Activated T-cell treated with anti-CD3 and anti-CD28 coated beads, Interleukin-2, amount 50 U/mL, for 72 hours (primary cell): ENCODE results near the gene METTL18. TPM values are rescaled to one million over a fixed set of nuclear protein-coding genes. Genes with fewer than 3 reads are reported as not detected.
"Not testable (repeated sequence)": the region's sequence is repeated elsewhere in the genome, so short reads cannot be mapped to it uniquely, and the experiment has no call there.

Source experiments
- ATAC-seq, 2 donors: fragments of 150-1000 bp; cut with Tn5 transposase; replicated peaks in 1 of 2; 2 replicates each; pipeline ENCODE4 v1.10.0; 2021; ENCODE audit warnings: moderate library complexity in 2 of 2, mild to moderate bottlenecking in 1 of 2
- DNase-seq, 2 donors: peaks; one replicate each; pipeline ENCODE4 v3.0.0; 2021 to 2022; ENCODE audit warnings: mixed read lengths in 1 of 2
- H3K27ac Mint-ChIP-seq: one replicate; pipeline ENCODE4 v1.8.0; 2022; ENCODE audit warnings: mild to moderate bottlenecking, moderate library complexity, mixed read lengths
- H3K27me3 Mint-ChIP-seq: one replicate; pipeline ENCODE4 v1.8.0; 2022; ENCODE audit warnings: low read depth, mixed read lengths
- H3K36me3 Mint-ChIP-seq, 2 donors: one replicate each; pipeline ENCODE4 v1.8.0; 2022; ENCODE audit warnings: mixed read lengths in 2 of 2, mild to moderate bottlenecking in 1 of 2; ENCODE audit not compliant: insufficient read depth in 2 of 2
- H3K4me1 Mint-ChIP-seq: one replicate; pipeline ENCODE4 v1.8.0; 2022; ENCODE audit warnings: low read depth, mixed read lengths
- H3K4me3 Mint-ChIP-seq, 2 donors: one replicate each; pipeline ENCODE4 v1.8.0; 2022; ENCODE audit warnings: mild to moderate bottlenecking in 2 of 2, mixed read lengths in 2 of 2, moderate library complexity in 2 of 2
- H3K9me3 Mint-ChIP-seq, 2 donors: one replicate each; pipeline ENCODE4 v1.8.0; 2022; ENCODE audit warnings: mixed read lengths in 2 of 2
- total RNA-seq, 2 donors: library from RNA; stranded (reverse); gene quantifications; one replicate each; pipeline ENCODE4 v1.2.3, GENCODE V29; 2022

METTL18 gene
- 10 to 100 TPM; 11.7 to 12.1 TPM for total RNA-seq

GRCh38 chr1:169794530-169795416 is at the start of gene METTL18:
Gene METTL18 (minus strand): TSS chr1:169794907. CDS start chr1:169793695, 1,212 bp downstream.
- H3K27me3 Mint-ChIP-seq, result no peaks in the 10 kb centered on the region
- H3K27ac Mint-ChIP-seq, result peak within 1 kb of the TSS; percentile 94
- peaks cover 70% of the 10 kb centered on the region for H3K4me1 Mint-ChIP-seq
- peak within 1 kb of the TSS; percentile 97 to 99 for H3K4me3 Mint-ChIP-seq
- DNase-seq (peak; percentile 91 to 93), ATAC-seq (peak; percentile 99)
- no peaks in the 10 kb centered on the region for H3K9me3 Mint-ChIP-seq
- H3K36me3 Mint-ChIP-seq, result peaks cover 7 to 34% of the 10 kb centered on the region in 2 donors

DNA sequence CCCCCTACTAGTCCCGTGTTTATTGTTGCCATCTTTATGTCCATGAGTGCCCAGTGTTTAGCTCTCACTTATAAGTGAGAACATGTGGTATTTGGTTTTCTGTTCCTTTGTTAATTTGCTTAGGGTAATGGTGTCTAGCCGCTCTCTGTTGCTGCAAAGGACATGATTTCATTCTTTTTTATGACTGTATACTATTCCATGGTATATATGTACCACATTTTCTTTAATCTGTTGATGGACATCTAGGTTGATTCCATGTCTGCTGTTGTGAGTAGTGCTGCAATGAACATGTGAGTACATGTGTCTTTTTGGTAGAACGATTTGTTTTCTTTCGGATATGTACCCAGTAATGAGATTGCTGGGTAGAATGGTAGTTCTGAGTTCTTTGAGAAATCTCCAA is 44.2 kb upstream of the METTL18 start:
- no peaks in the 10 kb centered on the region for H3K27me3 Mint-ChIP-seq
- no peak for ATAC-seq
- DNase-seq, result no peak
- no peaks in the 10 kb centered on the region for H3K4me1 Mint-ChIP-seq
- no peak overlapping the region for H3K27ac Mint-ChIP-seq
- peaks cover 30 to 58% of the 10 kb centered on the region in 2 donors for H3K36me3 Mint-ChIP-seq
- peaks cover 5 to 20% of the 10 kb centered on the region in 2 donors for H3K9me3 Mint-ChIP-seq
- H3K4me3 Mint-ChIP-seq, result no peak overlapping the region

DNA sequence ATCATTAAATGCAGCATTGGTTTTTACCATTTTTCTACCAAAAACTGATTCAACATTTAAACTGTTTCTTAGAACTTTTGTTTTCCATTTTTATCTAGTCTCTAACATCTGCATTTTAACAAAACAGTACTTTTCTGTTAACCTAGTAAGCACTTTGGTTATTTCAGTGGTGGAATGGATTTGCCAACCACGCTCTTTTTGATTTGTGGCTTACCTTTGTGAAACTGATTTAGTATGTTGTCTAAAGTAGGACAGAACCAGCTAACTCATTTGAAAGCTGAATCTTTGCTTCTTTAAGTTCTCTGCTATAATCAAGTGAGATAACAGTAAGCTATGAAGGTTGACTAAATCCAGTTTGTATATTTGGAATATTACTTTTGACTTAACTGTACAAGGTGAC is 41.5 kb upstream of the METTL18 start:
- Mint-ChIP-seq H3K27me3 (no peaks in the 10 kb centered on the region), H3K27ac (no peak overlapping the region), H3K36me3 (peaks cover 26 to 51% of the 10 kb centered on the region in 2 donors), H3K9me3 (peaks cover 5 to 17% of the 10 kb centered on the region in 2 donors), H3K4me1 (no peaks in the 10 kb centered on the region), H3K4me3 (no peak overlapping the region)
- DNase-seq (no peak), ATAC-seq (no peak)

- Mint-ChIP-seq H3K9me3 (peaks cover 4 to 12% of the 10 kb centered on the region in 2 donors), H3K27ac (no peak overlapping the region), H3K27me3 (no peaks in the 10 kb centered on the region), H3K36me3 (peaks cover 22 to 51% of the 10 kb centered on the region in 2 donors), H3K4me1 (no peaks in the 10 kb centered on the region), H3K4me3 (no peak overlapping the region)
- ATAC-seq (no peak), DNase-seq (no peak)
These were observed 40.9 kb upstream of the METTL18 start for GRCh38 chr1:169835647-169836046.

GRCh38 chr1:169834869-169835268 is 40.2 kb upstream of the METTL18 start:
- H3K9me3 Mint-ChIP-seq, result peaks cover 4 to 8% of the 10 kb centered on the region in 2 donors
- H3K36me3 Mint-ChIP-seq, result peaks cover 20 to 49% of the 10 kb centered on the region in 2 donors
- DNase-seq (no peak), ATAC-seq (no peak)
- H3K4me1 Mint-ChIP-seq, result no peaks in the 10 kb centered on the region
- H3K4me3 Mint-ChIP-seq, result no peak overlapping the region
- no peak overlapping the region for H3K27ac Mint-ChIP-seq
- H3K27me3 Mint-ChIP-seq, result no peaks in the 10 kb centered on the region

DNA sequence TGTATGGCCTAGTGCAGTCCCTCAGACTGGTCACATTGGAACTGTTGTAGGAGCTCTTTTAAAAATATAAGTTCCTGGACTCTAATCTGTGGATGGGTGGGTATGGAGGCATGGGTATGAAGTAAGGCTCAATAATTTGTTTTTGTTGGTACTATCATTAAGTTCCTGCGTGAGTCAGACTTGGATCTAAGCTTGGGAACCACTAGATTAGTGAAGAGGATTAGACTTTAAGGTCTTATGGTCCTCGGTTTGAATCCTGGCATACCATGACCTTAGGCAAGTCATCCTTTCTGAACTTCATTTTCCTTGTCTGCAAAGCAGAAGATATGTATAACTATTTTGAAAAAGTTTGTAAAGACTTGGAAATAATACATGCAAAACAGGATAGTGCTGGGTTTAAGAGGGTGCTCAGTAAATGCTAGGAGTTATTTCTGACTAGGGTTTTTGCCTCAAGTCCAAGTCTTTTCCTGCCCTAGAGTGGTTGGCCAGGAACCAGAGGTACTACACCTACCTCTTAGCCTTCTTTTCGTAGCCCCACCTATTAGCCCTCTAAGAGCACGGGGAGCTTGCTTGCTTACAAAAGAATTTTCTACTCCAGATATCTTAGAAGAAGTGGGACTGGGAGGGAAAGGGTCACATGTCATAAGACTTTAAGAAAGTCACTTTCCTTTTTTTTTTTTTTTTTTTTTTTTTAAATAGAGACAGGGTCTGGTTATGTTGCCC is 38.6 kb upstream of the METTL18 start:
- Mint-ChIP-seq H3K4me1 (no peaks in the 10 kb centered on the region), H3K9me3 (no peaks in the 10 kb centered on the region), H3K27ac (peak overlapping the region; percentile 63), H3K36me3 (peaks cover 10 to 40% of the 10 kb centered on the region in 2 donors), H3K27me3 (no peaks in the 10 kb centered on the region), H3K4me3 (no peak overlapping the region)
- DNase-seq (no peak), ATAC-seq (no peak)

DNA sequence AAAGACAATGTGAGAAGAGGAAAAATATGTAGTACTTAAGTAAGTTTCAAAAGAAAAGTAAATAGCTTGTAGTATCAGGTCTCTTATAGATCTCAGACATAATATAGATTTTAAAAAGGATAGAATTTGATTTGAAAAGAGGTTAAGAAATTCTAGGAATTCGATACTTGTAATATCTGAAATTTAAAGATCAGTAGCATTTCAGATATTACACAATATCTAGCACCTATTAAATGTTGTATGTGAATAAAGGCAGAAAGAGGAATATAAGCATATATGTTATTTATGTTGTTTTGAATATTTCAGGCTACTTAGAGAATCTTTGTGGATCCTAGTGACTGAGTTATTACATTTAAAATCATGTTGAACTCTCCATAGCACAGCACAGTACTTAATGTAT is 35.0 kb upstream of the METTL18 start:
- DNase-seq, result no peak
- no peaks in the 10 kb centered on the region for H3K27me3 Mint-ChIP-seq
- ATAC-seq, result no peak
- no peak overlapping the region for H3K4me3 Mint-ChIP-seq
- H3K9me3 Mint-ChIP-seq, result no peaks in the 10 kb centered on the region
- no peaks in the 10 kb centered on the region for H3K4me1 Mint-ChIP-seq
- peaks cover 14 to 35% of the 10 kb centered on the region in 2 donors for H3K36me3 Mint-ChIP-seq
- H3K27ac Mint-ChIP-seq, result no peak overlapping the region

GRCh38 chr1:169824153-169824552 is 29.4 kb upstream of the METTL18 start:
- no peak overlapping the region for H3K4me3 Mint-ChIP-seq
- no peaks in the 10 kb centered on the region for H3K4me1 Mint-ChIP-seq
- peaks cover 17 to 27% of the 10 kb centered on the region in 2 donors for H3K36me3 Mint-ChIP-seq
- ATAC-seq, result no peak
- H3K9me3 Mint-ChIP-seq, result no peaks in the 10 kb centered on the region
- H3K27me3 Mint-ChIP-seq, result no peaks in the 10 kb centered on the region
- no peak for DNase-seq
- no peak overlapping the region for H3K27ac Mint-ChIP-seq

DNA sequence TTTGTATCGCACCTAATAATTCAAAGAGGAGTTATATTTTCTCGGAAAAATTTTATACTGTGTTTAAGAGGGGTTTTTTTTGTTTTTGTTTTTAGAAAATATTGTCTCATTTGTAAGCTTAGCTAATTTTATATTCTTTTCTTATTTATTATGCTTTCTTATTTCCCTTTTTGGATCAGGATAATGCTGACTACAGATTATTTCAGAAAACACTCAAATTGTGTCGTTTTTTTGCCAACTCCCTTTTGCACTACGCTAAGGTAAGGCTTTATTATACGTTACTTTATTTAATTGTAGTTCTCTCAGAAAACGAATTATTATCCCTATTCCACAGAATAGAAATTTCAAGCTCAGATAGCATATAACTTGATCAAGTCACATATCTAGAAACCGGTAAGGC is 26.8 kb upstream of the METTL18 start:
- no peaks in the 10 kb centered on the region for H3K4me1 Mint-ChIP-seq
- DNase-seq (no peak), ATAC-seq (no peak)
- no peak overlapping the region for H3K27ac Mint-ChIP-seq
- no peak overlapping the region for H3K4me3 Mint-ChIP-seq
- H3K9me3 Mint-ChIP-seq, result no peaks in the 10 kb centered on the region
- no peaks in the 10 kb centered on the region for H3K27me3 Mint-ChIP-seq
- peaks cover 14 to 32% of the 10 kb centered on the region in 2 donors for H3K36me3 Mint-ChIP-seq

DNA sequence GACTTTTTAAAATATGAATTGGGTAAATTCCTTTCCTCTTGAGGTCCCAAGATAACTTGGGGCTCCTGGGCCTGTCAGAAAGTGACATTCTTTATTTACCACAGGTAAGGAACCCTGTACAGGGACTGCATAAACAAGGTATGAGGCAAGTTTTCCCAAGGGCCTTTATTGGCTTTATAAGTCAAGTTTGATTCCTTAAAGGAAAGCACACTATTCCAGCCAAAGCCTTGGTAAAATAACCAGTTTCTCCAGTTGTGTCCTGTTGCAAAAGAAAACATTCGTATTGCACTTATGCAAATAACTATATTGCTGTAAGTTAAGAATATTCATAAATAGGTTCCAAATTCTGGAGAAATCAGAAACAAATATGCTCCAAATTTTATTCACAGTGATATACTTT is 21.9 kb upstream of the METTL18 start:
- peaks cover 0 to 2% of the 10 kb centered on the region in 2 donors for H3K9me3 Mint-ChIP-seq
- H3K27ac Mint-ChIP-seq, result no peak overlapping the region
- no peaks in the 10 kb centered on the region for H3K4me1 Mint-ChIP-seq
- H3K4me3 Mint-ChIP-seq, result no peak overlapping the region
- no peaks in the 10 kb centered on the region for H3K27me3 Mint-ChIP-seq
- peaks cover 6 to 46% of the 10 kb centered on the region in 2 donors for H3K36me3 Mint-ChIP-seq
- ATAC-seq (no peak), DNase-seq (no peak)

GRCh38 chr1:169814265-169814664 is 19.6 kb upstream of the METTL18 start:
- no peak for ATAC-seq
- Mint-ChIP-seq H3K9me3 (peaks cover 0 to 2% of the 10 kb centered on the region in 2 donors), H3K4me1 (no peaks in the 10 kb centered on the region), H3K27me3 (no peaks in the 10 kb centered on the region), H3K36me3 (peaks cover 6 to 42% of the 10 kb centered on the region in 2 donors), H3K4me3 (no peak overlapping the region), H3K27ac (no peak overlapping the region)
- DNase-seq, result no peak

- Mint-ChIP-seq H3K4me1 (no peaks in the 10 kb centered on the region), H3K27me3 (no peaks in the 10 kb centered on the region), H3K27ac (no peak overlapping the region), H3K4me3 (no peak overlapping the region), H3K36me3 (peaks cover 4 to 36% of the 10 kb centered on the region in 2 donors), H3K9me3 (peaks cover 0 to 2% of the 10 kb centered on the region in 2 donors)
- ATAC-seq, result no peak
- no peak for DNase-seq
These were observed 17.4 kb upstream of the METTL18 start for GRCh38 chr1:169812131-169812530.

DNA sequence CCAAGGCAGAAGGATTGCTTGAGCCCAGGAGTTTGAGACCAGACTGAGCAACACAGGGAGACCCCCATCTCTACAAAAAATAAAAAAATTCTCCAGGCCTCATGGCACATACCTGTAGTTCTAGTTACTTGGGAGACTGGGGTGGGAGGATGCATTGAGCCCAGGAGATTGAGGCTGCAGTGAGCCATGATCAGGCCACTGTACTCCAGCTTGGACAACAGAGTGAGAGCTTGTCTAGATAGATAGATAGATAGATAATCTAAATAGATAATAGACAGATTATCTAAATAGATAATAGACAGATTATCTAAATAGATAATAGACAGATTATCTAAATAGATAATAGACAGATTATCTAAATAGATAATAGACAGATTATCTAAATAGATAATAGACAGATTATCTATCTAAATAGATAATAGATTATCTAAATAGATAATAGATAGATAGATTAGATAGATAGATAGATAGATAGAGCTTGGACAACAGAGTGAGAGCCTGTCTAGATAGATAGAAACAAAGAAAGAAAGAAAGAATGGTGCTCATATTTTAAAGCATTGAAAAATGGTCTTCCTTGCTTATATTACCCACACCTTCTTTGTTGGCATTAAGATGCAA is 16.8 kb upstream of the METTL18 start:
- H3K4me3 Mint-ChIP-seq, H3K9me3 Mint-ChIP-seq, H3K4me1 Mint-ChIP-seq, H3K27me3 Mint-ChIP-seq, DNase-seq, ATAC-seq, H3K27ac Mint-ChIP-seq: not testable (repeated sequence)
- peaks cover 4 to 32% of the 10 kb centered on the region in 2 donors for H3K36me3 Mint-ChIP-seq
